GM19468 (cell line): Measurements from ENCODE around the gene CALR3.

Experiments
- ATAC-seq: cut with Tn5 transposase; IDR thresholded peaks from one replicate; pipeline ENCODE4 v1.9.1; 2021; ENCODE audit warnings: mild to moderate bottlenecking, moderate library complexity, moderate number of reproducible peaks; ENCODE audit not compliant: unreplicated experiment; ENCODE audit errors: extremely low read depth

Gene CALR3

DNA sequence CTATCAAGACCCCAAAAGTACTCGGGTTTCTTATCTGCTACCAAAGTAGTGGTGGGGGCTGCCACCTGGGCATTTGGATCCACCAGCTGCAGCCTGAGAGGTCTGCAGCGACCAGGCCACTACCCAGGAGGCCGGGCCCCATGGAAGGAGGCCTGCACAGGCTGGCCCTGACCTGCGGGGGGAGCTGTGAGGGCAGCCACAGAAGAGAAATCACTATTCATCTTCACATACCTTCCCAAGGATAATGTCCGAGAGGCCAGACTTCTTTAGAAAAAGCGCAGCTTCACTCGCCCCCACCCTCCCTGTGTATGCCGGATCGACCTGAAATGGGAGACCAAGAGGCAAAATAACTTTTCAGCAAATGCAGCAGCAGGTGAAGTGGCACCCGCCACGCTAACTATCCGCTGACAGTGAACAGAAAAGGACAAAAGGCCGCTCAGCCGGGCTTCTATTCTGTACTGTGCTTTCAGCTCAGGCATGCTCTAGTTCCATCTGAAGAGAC lies 54.3 kb downstream of the CALR3 start:
- ATAC-seq = no peak

DNA sequence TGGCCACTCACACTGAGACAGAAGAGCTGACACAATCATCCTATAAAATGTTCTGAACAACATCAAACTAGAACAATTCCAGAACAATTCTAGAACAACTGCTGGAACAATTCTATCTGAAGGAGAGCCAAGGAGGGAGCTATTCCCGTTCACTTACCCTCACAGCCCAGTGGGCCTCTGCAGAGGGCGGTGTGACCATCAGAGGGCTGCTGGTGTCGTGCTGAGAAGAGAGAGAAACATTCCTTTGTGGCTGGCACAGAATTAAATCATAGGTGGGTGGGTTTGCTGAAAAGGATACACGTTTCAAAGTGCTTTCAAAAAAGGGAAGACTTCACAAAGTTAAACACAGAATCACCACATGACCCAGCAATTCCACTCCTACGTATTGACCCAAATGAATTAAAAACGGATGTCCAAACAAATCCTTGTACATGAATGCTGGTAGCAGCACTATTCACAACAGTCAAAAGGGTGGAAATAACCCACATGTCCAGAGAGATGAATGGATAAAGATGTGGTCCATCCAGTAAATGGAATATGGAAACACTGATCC lies 59.1 kb downstream of the CALR3 start:
- ATAC-seq = no peak

DNA sequence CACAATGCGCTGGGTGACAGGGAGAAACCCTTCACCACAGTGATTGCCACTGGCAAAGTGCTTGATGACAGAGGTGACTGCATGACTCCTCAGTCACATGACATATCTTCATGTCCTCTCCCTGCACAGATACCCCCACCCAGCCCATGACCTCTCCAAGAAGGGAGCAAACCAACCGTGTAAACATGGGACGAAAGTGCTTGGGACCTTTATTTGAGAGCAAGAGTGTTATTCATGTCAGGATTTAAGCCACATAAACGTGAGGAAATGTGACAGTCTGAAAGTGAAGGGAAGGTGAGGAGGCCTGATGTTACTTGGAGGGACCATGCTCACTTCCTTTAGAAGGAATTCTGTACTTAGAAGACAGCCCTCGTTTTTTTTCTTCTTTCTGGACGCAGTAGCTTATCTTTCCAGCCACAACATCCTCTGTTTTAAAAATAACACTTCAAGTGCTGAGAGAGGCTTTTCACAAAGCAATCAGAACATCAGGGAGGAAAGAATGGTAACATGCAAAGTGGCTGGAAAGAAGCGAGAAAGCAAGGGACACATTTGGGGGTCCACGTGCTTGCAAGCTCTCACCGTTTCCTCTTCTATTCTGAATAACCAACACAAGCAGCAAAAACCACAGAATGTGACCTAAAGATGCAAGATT lies 59.8 kb downstream of the CALR3 start:
- ATAC-seq = no peak

DNA sequence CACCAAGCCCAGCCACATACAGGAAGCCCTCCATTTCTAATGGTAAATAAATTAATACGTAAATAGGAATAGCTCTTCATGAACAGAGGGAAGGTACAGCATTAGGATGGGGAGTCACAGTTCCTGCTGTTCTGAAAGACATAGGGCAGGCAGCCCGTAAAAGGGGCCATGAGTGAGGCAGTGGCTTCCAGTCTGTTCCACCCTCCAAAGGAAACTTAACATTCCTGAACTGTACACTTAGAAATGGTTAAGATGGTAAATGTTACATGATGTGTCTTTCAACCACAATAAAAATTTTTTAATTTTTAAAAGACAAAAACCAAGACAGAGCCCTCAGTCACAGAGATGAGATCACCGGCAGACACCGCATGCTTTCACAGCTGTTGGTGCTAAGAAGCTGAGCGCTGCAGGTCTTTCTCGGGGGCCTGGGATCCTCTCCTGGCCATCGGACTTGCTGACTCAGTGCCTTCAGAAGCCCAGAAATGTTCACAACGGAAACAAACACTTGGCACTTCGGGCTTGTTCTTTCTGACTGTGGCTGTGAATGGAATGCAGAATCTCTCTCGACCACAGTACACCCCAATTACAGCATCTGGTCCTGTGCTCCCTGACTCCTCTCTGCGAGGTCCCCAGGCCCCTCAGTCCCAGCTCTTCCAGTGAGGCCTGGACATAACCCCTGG lies 60.6 kb downstream of the CALR3 start:
- ATAC-seq = no peak

DNA sequence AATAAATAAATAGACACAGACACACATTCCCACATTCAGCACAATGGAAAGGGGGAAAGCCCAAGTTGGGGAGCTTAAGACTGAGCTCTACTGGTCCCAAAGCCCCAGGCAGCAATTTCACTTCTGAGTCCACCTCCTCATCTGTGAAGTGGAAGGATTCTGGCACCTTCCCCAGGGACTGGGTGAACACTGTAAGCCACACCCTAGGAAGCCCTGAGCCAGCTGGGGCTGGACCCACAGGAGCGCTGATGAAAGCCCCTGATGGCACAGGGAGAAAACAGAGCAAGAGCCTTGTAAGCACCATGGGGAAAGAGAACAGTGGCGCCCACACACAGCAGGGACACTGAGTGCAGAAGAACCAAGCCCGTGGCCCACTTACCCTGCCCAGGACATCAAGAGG lies 62.0 kb downstream of the CALR3 start:
- no peak for ATAC-seq

DNA sequence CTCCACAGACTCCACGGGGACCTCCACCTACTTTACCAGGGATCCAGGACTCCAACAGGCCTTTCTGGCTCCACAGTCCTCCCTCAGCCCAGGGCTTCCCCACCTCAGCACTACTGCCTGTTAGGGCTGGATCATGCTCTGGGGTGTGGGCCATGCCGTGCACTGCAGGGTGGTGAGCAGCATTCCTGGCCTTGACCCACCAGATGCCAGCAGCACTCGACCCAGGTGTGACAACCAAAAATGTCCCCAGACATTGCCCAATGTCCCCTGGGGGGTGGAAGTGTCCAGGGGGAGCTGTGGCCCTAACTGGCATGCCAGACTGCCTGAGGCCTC lies 66.2 kb downstream of the CALR3 start:
- ATAC-seq = no peak

DNA sequence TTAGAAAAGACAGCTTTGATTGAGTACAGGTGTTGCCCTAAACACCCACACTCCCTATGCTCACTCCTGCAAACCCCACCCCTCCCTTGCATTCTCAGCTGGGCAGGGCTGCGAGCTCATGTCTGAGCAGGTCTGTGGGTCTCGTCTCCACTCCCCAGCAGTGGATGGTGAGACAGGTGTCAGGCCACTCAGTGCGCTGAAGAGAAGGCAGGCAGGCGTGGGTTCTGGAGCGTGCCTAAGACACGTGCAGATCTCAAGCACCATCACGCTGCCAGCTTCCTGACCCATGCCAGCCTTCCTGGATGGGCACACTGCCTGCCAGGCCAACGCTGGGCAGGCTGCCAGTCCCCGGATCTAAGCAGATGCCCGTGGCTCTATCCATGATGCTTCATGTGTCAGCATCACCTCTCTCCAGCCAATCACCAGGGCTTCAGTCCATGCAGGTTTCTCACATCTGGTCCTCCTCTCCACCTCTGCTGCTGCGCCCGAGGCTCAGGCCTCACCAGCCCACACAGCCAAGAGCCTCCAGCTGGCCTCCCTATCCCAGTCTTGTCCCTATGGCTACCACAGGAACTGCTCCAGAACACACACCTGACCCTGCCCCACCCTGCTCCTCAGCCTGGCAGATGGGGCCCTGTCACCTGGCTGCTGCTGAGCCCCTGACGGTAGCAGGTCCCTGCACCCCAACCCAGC lies 66.8 kb downstream of the CALR3 start:
- ATAC-seq = no peak
